Osteoblast (primary cell): ENCODE data around the gene SLC6A2. TPM values are rescaled to one million over a fixed set of nuclear protein-coding genes. Genes with fewer than 3 reads are reported as not detected.

Source experiments
- total RNA-seq: library from RNA; depleted of rRNA; stranded (reverse); fragments of >200 nt; gene quantifications from 2 replicates; pipeline ENCODE4 v1.2.3, GENCODE V29; 2012

SLC6A2 gene
- total RNA-seq, 1 donor = not detected

Other genes starting within 250 kb of the SLC6A2 start
- 2,094 and 2,259 TPM in 2 replicates for gene MMP2, start 176.8 kb upstream of the SLC6A2 start, total RNA-seq
- gene LPCAT2, start 146.9 kb upstream of the SLC6A2 start, total RNA-seq = 19.4 and 23.5 TPM in 2 replicates
- 1.1 and 2.1 TPM in 2 replicates for gene CAPNS2, start 89.3 kb upstream of the SLC6A2 start, total RNA-seq
- 2.9 and 5.6 TPM in 2 replicates for gene CES1, start 177.1 kb downstream of the SLC6A2 start, total RNA-seq
- not detected in 2 replicates for gene CES5A, start 219.4 kb downstream of the SLC6A2 start, total RNA-seq